ENCODE data around the gene COL18A1.

GRCh38 chr21:45554477-45555175 lies 149.7 kb downstream of the COL18A1 start:
- TF ChIP-seq POLR2AphosphoS5 (IDR thresholded peaks at IDR 0.05) (peak; percentile 37 to 53), EP300 (IDR thresholded peaks at IDR 0.05) (no peak), POLR2A (IDR thresholded peaks at IDR 0.05; ENCODE audit: low read depth) (no peak)
- TF ChIP-seq, protein P1, sequence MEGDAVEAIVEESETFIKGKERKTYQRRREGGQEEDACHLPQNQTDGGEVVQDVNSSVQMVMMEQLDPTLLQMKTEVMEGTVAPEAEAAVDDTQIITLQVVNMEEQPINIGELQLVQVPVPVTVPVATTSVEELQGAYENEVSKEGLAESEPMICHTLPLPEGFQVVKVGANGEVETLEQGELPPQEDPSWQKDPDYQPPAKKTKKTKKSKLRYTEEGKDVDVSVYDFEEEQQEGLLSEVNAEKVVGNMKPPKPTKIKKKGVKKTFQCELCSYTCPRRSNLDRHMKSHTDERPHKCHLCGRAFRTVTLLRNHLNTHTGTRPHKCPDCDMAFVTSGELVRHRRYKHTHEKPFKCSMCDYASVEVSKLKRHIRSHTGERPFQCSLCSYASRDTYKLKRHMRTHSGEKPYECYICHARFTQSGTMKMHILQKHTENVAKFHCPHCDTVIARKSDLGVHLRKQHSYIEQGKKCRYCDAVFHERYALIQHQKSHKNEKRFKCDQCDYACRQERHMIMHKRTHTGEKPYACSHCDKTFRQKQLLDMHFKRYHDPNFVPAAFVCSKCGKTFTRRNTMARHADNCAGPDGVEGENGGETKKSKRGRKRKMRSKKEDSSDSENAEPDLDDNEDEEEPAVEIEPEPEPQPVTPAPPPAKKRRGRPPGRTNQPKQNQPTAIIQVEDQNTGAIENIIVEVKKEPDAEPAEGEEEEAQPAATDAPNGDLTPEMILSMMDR (IDR thresholded peaks at IDR 0.05), result peak; percentile 84 to 89 (median 86)
